HFF-Myc (cell line): ENCODE results near the gene SLC29A4.
"Not testable (repeated sequence)": the region's sequence is repeated elsewhere in the genome, so short reads cannot be mapped to it uniquely, and the experiment has no call there.

ENCODE experiments used
- DNase-seq: peaks from one replicate; pipeline ENCODE4 v3.0.0-alpha.2; 2011; ENCODE audit warnings: low read depth; ENCODE audit errors: extremely low read depth
- H3K4me3 ChIP-seq: replicated peaks from 2 replicates; pipeline ENCODE4 v1.5.1; 2011; ENCODE audit warnings: low read depth, mild to moderate bottlenecking, control low read depth, low read length
- CTCF ChIP-seq: IDR thresholded peaks from 2 replicates; pipeline ENCODE4 v1.5.1; 2012; ENCODE audit warnings: mild to moderate bottlenecking, low read depth, low read length, control low read depth; ENCODE audit errors: missing control alignments

SLC29A4 gene

GRCh38 chr7:5322621-5323410 is 40.1 kb downstream of the SLC29A4 start:
- DNase-seq: no peak
- no peak for TF ChIP-seq CTCF
- H3K4me3 ChIP-seq: no peak overlapping the region

GRCh38 chr7:5323800-5324781 is 41.3 kb downstream of the SLC29A4 start:
- not testable (repeated sequence) for DNase-seq, H3K4me3 ChIP-seq

GRCh38 chr7:5324961-5325360 is 42.2 kb downstream of the SLC29A4 start:
- no peak for DNase-seq
- TF ChIP-seq CTCF: no peak
- no peak overlapping the region for H3K4me3 ChIP-seq

GRCh38 chr7:5330288-5330687 is 47.5 kb downstream of the SLC29A4 start:
- no peak for DNase-seq
- H3K4me3 ChIP-seq: no peak overlapping the region
- no peak for TF ChIP-seq CTCF

GRCh38 chr7:5332579-5332978 is 49.8 kb downstream of the SLC29A4 start:
- H3K4me3 ChIP-seq: no peak overlapping the region
- TF ChIP-seq CTCF: no peak
- no peak for DNase-seq

GRCh38 chr7:5333121-5334045 is 50.6 kb downstream of the SLC29A4 start:
- no peak for TF ChIP-seq CTCF
- DNase-seq: no peak
- H3K4me3 ChIP-seq: no peak overlapping the region
